ENCODE results near the gene ANO9. TPM values are rescaled to one million over a fixed set of nuclear protein-coding genes. Genes with fewer than 3 reads are reported as not detected.

Gene ANO9
- total and polyA plus RNA-seq, 5 donors from 2014 or later = 8.9 to 153 (median 13.3) TPM

DNA sequence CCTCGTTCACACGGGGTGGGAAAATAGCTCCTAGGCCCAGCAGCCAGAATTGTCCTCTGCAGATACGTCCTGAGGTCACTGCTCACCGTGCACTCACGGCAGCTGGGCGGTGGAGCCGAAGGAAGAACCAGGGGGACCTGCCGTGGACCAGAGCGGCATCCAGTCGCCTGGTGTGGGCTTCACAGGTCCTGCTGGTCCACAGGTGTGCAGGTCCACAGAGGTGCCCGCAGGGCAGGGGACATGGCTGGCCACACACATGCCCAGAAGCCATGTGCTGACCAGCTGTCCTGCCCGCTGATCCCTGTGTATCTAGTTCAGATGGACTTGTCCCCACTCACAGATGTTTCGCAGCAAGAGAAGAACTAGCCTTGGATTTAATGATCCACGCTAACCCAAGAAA, 58.4 kb downstream of the ANO9 start:
- Mint-ChIP-seq H3K27me3 (peaks cover 7% of the 10 kb centered on the region), H3K4me3 (no peak overlapping the region), H3K27ac (no peak overlapping the region), H3K36me3 (no peaks in the 10 kb centered on the region), H3K4me1 (peaks cover 0 to 11% (median 3%) of the 10 kb centered on the region in 4 donors), H3K9me3 (peaks cover 0 to 8% (median 2%) of the 10 kb centered on the region in 7 donors)
- Histone ChIP-seq H3K36me3 (ENCODE audit: control insufficient read depth, insufficient read depth, low read length) (no peaks in the 10 kb centered on the region), H3K27ac (ENCODE audit: insufficient read depth, low read length, poor library complexity, severe bottlenecking) (no peak overlapping the region), H3K9me3 (ENCODE audit: control insufficient read depth in 2 of 2, low read length in 2 of 2) (peaks cover 2 to 4% of the 10 kb centered on the region in 2 experiments), H3K4me3 (ENCODE audit: low read depth, low read length) (no peak overlapping the region), H3K27me3 (ENCODE audit: control insufficient read depth, insufficient read depth, low read length) (no peaks in the 10 kb centered on the region), H3K4me1 (ENCODE audit: control insufficient read depth, insufficient read depth, low read length, poor library complexity, severe bottlenecking) (no peaks in the 10 kb centered on the region)
- ATAC-seq (ENCODE audit: low read depth in 2 of 2) (no peak), DNase-seq (no peak)

DNA sequence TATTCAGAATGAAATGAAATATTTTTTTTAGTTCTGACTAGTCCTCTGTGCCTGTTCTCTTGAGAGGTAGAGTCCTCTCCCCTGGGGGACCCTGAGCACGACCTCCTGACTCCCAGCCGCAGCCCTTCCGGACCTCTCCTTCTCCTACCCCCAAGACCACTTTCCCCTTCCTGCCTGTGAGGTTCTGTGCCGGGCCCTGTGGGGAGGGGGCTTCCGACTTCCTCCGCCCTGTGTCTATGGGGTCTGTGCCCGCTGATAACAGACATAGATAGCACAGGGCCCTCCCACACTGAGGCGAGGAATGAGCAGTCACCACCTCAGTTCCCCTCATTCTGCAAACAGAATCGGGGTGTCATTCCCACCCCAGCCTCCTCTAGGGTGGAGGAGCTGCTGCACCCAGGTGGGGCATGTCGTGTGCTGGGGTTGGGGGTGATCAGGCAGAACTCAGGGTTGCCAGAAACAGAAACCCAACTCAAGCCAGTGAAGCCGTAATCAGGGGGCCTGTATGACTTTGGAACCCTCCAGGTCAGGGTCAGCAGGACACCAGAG, 59.7 kb downstream of the ANO9 start:
- DNase-seq = no peak
- peak in 1 of 2 donors; percentile 19 for ATAC-seq (ENCODE audit: low read depth in 2 of 2)
- Histone ChIP-seq H3K27me3 (ENCODE audit: control insufficient read depth, insufficient read depth, low read length) (no peaks in the 10 kb centered on the region), H3K27ac (ENCODE audit: insufficient read depth, low read length, poor library complexity, severe bottlenecking) (no peak overlapping the region), H3K36me3 (ENCODE audit: control insufficient read depth, insufficient read depth, low read length) (no peaks in the 10 kb centered on the region), H3K9me3 (ENCODE audit: control insufficient read depth in 2 of 2, low read length in 2 of 2) (peaks cover 2 to 4% of the 10 kb centered on the region in 2 experiments), H3K4me3 (ENCODE audit: low read depth, low read length) (no peak overlapping the region), H3K4me1 (ENCODE audit: control insufficient read depth, insufficient read depth, low read length, poor library complexity, severe bottlenecking) (no peaks in the 10 kb centered on the region)
- peaks cover 0 to 10% (median 5%) of the 10 kb centered on the region in 4 donors for H3K4me1 Mint-ChIP-seq
- H3K27me3 Mint-ChIP-seq = peaks cover 9% of the 10 kb centered on the region
- peaks cover 0 to 6% (median 1%) of the 10 kb centered on the region in 7 donors for H3K9me3 Mint-ChIP-seq
- peak overlapping the region in 2 of 3 donors; percentile 71 to 85 for H3K27ac Mint-ChIP-seq
- H3K36me3 Mint-ChIP-seq = no peaks in the 10 kb centered on the region
- H3K4me3 Mint-ChIP-seq = no peak overlapping the region

GRCh38 chr11:381501-382072, 60.2 kb downstream of the ANO9 start:
- Histone ChIP-seq H3K27ac (ENCODE audit: insufficient read depth, low read length, poor library complexity, severe bottlenecking) (no peak overlapping the region), H3K36me3 (ENCODE audit: control insufficient read depth, insufficient read depth, low read length) (no peaks in the 10 kb centered on the region), H3K4me1 (ENCODE audit: control insufficient read depth, insufficient read depth, low read length, poor library complexity, severe bottlenecking) (no peaks in the 10 kb centered on the region), H3K4me3 (ENCODE audit: low read depth, low read length) (no peak overlapping the region), H3K9me3 (ENCODE audit: control insufficient read depth in 2 of 2, low read length in 2 of 2) (peaks cover under 1 to 4% of the 10 kb centered on the region in 2 experiments), H3K27me3 (ENCODE audit: control insufficient read depth, insufficient read depth, low read length) (no peaks in the 10 kb centered on the region)
- Mint-ChIP-seq H3K36me3 (no peaks in the 10 kb centered on the region), H3K27ac (peak overlapping the region in 1 of 3 donors; percentile 85), H3K9me3 (peaks cover 0 to 2% (median 0%) of the 10 kb centered on the region in 7 donors), H3K27me3 (peaks cover 9% of the 10 kb centered on the region), H3K4me1 (peaks cover 0 to 8% (median 5%) of the 10 kb centered on the region in 4 donors), H3K4me3 (no peak overlapping the region)
- DNase-seq (no peak), ATAC-seq (ENCODE audit: low read depth in 2 of 2) (no peak)

DNA sequence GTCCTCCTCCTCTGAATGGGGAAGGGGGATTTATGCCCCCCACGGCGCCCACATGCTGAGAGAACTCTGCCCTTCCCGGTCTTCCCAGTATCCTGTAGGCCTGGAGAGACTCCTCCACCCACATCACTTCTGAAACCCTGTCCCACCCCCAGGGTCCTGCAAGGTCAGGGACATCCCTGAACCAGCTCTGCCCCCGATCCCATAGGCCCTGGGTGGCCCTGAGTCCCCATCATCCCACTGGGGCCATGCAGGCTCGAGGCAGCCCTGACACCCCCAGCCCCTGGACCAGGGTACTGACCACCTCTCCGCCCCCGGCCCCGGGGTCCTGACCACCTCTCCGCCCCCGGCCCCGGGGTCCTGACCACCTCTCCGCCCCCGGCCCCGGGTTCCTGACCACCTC, 60.8 kb downstream of the ANO9 start:
- H3K36me3 ChIP-seq (ENCODE audit: control insufficient read depth, insufficient read depth, low read length) = no peaks in the 10 kb centered on the region
- peaks cover 0 to 2% (median 0%) of the 10 kb centered on the region in 7 donors for H3K9me3 Mint-ChIP-seq
- no peak for DNase-seq
- no peak overlapping the region for H3K4me3 ChIP-seq (ENCODE audit: low read depth, low read length)
- no peak overlapping the region for H3K27ac Mint-ChIP-seq
- H3K9me3 ChIP-seq (ENCODE audit: control insufficient read depth in 2 of 2, low read length in 2 of 2) = peaks cover 0 to under 1% of the 10 kb centered on the region in 2 experiments
- ATAC-seq (ENCODE audit: low read depth in 2 of 2) = no peak
- H3K4me3 Mint-ChIP-seq = no peak overlapping the region
- peaks cover 0 to 8% (median 5%) of the 10 kb centered on the region in 4 donors for H3K4me1 Mint-ChIP-seq
- no peak overlapping the region for H3K27ac ChIP-seq (ENCODE audit: insufficient read depth, low read length, poor library complexity, severe bottlenecking)
- H3K27me3 Mint-ChIP-seq = peaks cover 9% of the 10 kb centered on the region
- no peaks in the 10 kb centered on the region for H3K4me1 ChIP-seq (ENCODE audit: control insufficient read depth, insufficient read depth, low read length, poor library complexity, severe bottlenecking)
- H3K27me3 ChIP-seq (ENCODE audit: control insufficient read depth, insufficient read depth, low read length) = no peaks in the 10 kb centered on the region
- H3K36me3 Mint-ChIP-seq = no peaks in the 10 kb centered on the region

- ATAC-seq (ENCODE audit: low read depth in 2 of 2) = no peak
- H3K4me1 ChIP-seq (ENCODE audit: control insufficient read depth, insufficient read depth, low read length, poor library complexity, severe bottlenecking) = no peaks in the 10 kb centered on the region
- no peaks in the 10 kb centered on the region for H3K9me3 ChIP-seq (ENCODE audit: control insufficient read depth in 2 of 2, low read length in 2 of 2)
- H3K9me3 Mint-ChIP-seq = peaks cover 0 to 2% (median 0%) of the 10 kb centered on the region in 7 donors
- H3K27me3 Mint-ChIP-seq = peaks cover 9% of the 10 kb centered on the region
- H3K27me3 ChIP-seq (ENCODE audit: control insufficient read depth, insufficient read depth, low read length) = no peaks in the 10 kb centered on the region
- peaks cover 0 to 8% (median 5%) of the 10 kb centered on the region in 4 donors for H3K4me1 Mint-ChIP-seq
- H3K27ac ChIP-seq (ENCODE audit: insufficient read depth, low read length, poor library complexity, severe bottlenecking) = no peak overlapping the region
- no peak for DNase-seq
- H3K36me3 Mint-ChIP-seq = no peaks in the 10 kb centered on the region
- H3K4me3 Mint-ChIP-seq = no peak overlapping the region
- no peak overlapping the region for H3K27ac Mint-ChIP-seq
- H3K36me3 ChIP-seq (ENCODE audit: control insufficient read depth, insufficient read depth, low read length) = no peaks in the 10 kb centered on the region
- H3K4me3 ChIP-seq (ENCODE audit: low read depth, low read length) = no peak overlapping the region
Observed at GRCh38 chr11:380491-380890, 61.3 kb downstream of the ANO9 start.

GRCh38 chr11:380095-380480, 61.7 kb downstream of the ANO9 start:
- no peak overlapping the region for H3K4me3 Mint-ChIP-seq
- H3K27ac Mint-ChIP-seq = no peak overlapping the region
- peaks cover 0 to 8% (median 5%) of the 10 kb centered on the region in 4 donors for H3K4me1 Mint-ChIP-seq
- no peaks in the 10 kb centered on the region for H3K36me3 Mint-ChIP-seq
- DNase-seq (no peak), ATAC-seq (ENCODE audit: low read depth in 2 of 2) (no peak)
- H3K9me3 Mint-ChIP-seq = peaks cover 0 to 2% (median 0%) of the 10 kb centered on the region in 7 donors
- Histone ChIP-seq H3K4me3 (ENCODE audit: low read depth, low read length) (no peak overlapping the region), H3K36me3 (ENCODE audit: control insufficient read depth, insufficient read depth, low read length) (no peaks in the 10 kb centered on the region), H3K9me3 (ENCODE audit: control insufficient read depth in 2 of 2, low read length in 2 of 2) (no peaks in the 10 kb centered on the region), H3K4me1 (ENCODE audit: control insufficient read depth, insufficient read depth, low read length, poor library complexity, severe bottlenecking) (no peaks in the 10 kb centered on the region), H3K27me3 (ENCODE audit: control insufficient read depth, insufficient read depth, low read length) (no peaks in the 10 kb centered on the region), H3K27ac (ENCODE audit: insufficient read depth, low read length, poor library complexity, severe bottlenecking) (no peak overlapping the region)
- H3K27me3 Mint-ChIP-seq = peaks cover 9% of the 10 kb centered on the region

GRCh38 chr11:379205-380094, 62.4 kb downstream of the ANO9 start:
- Histone ChIP-seq H3K27ac (ENCODE audit: insufficient read depth, low read length, poor library complexity, severe bottlenecking) (no peak overlapping the region), H3K9me3 (ENCODE audit: control insufficient read depth in 2 of 2, low read length in 2 of 2) (no peaks in the 10 kb centered on the region), H3K4me3 (ENCODE audit: low read depth, low read length) (no peak overlapping the region), H3K36me3 (ENCODE audit: control insufficient read depth, insufficient read depth, low read length) (no peaks in the 10 kb centered on the region), H3K27me3 (ENCODE audit: control insufficient read depth, insufficient read depth, low read length) (no peaks in the 10 kb centered on the region), H3K4me1 (ENCODE audit: control insufficient read depth, insufficient read depth, low read length, poor library complexity, severe bottlenecking) (no peaks in the 10 kb centered on the region)
- Mint-ChIP-seq H3K36me3 (no peaks in the 10 kb centered on the region), H3K9me3 (peaks cover 0 to 2% (median 0%) of the 10 kb centered on the region in 7 donors), H3K27me3 (peaks cover 9% of the 10 kb centered on the region), H3K27ac (no peak overlapping the region), H3K4me1 (peaks cover 0 to 8% (median 5%) of the 10 kb centered on the region in 4 donors), H3K4me3 (no peak overlapping the region)
- DNase-seq (no peak), ATAC-seq (ENCODE audit: low read depth in 2 of 2) (no peak)
